ENCODE measurements around the gene DLGAP4.
A peak's percentile ranks its signal among the peaks of the same experiment; 100 is the strongest.

Gene DLGAP4

GRCh38 chr20:36471885-36472636, 165.9 kb downstream of the DLGAP4 start:
- no peaks in the 10 kb centered on the region for H4K20me1 ChIP-seq (ENCODE audit: insufficient read depth, low read length)
- H3F3A ChIP-seq (ENCODE audit: insufficient read depth, low read length), result 0 out of 2 replicates have a peak, but pooled peaks cover 4% of the 10 kb centered on the region
- TF ChIP-seq EZH2phosphoT487 (IDR thresholded peaks at IDR 0.05; ENCODE audit: low read length) (no peak), EZH2 (optimal IDR thresholded peaks at IDR 0.05; ENCODE audit: low read depth, low read length) (no peak)
- peak overlapping the region; percentile 60; the same call in 1 of the 2 replicates for H3K9ac ChIP-seq (ENCODE audit: low read length)
- no peaks in the 10 kb centered on the region for H3K9me3 ChIP-seq (replicated peaks; ENCODE audit: insufficient read depth, low read length)
- peak; percentile 42 for DNase-seq
- H3K4me1 ChIP-seq (ENCODE audit: low read length), result peaks cover 21% of the 10 kb centered on the region
- H3K27ac ChIP-seq (ENCODE audit: low read length), result peak overlapping the region; percentile 56; the same call in 1 of the 2 replicates
- H3K4me3 ChIP-seq (ENCODE audit: low read length), result peak overlapping the region; percentile 64
- H3K4me2 ChIP-seq (ENCODE audit: low read depth, low read length), result peak overlapping the region; percentile 74
- H3K79me2 ChIP-seq (ENCODE audit: low read length), result peaks cover 11% of the 10 kb centered on the region; the same call in 1 of the 2 replicates
- no peaks in the 10 kb centered on the region for H3K9me2 ChIP-seq (replicated peaks; ENCODE audit: insufficient read depth, low read length)
- H2AFZ ChIP-seq (ENCODE audit: low read length), result peak overlapping the region; percentile 60
- H3K27me3 ChIP-seq (replicated peaks; ENCODE audit: insufficient read depth, low read length), result no peaks in the 10 kb centered on the region
- no peaks in the 10 kb centered on the region for H3K36me3 ChIP-seq (replicated peaks; ENCODE audit: insufficient read depth, low read length)

- peak overlapping the region; percentile 60; the same call in 1 of the 2 replicates for H3K9ac ChIP-seq (ENCODE audit: low read length)
- H3K27ac ChIP-seq (ENCODE audit: low read length), result peak overlapping the region; percentile 56; the same call in 1 of the 2 replicates
- no peaks in the 10 kb centered on the region for H3K36me3 ChIP-seq (replicated peaks; ENCODE audit: insufficient read depth, low read length)
- H3K9me3 ChIP-seq (replicated peaks; ENCODE audit: insufficient read depth, low read length), result no peaks in the 10 kb centered on the region
- H3K4me2 ChIP-seq (ENCODE audit: low read depth, low read length), result peak overlapping the region; percentile 74
- H2AFZ ChIP-seq (ENCODE audit: low read length), result peak overlapping the region; percentile 60
- H3K4me3 ChIP-seq (ENCODE audit: low read length), result peak overlapping the region; percentile 64
- 0 out of 2 replicates have a peak, but pooled peaks cover 4% of the 10 kb centered on the region for H3F3A ChIP-seq (ENCODE audit: insufficient read depth, low read length)
- no peaks in the 10 kb centered on the region for H4K20me1 ChIP-seq (ENCODE audit: insufficient read depth, low read length)
- no peak for TF ChIP-seq CTCF (IDR thresholded peaks at IDR 0.05; ENCODE audit: low read length)
- TF ChIP-seq EZH2phosphoT487 (IDR thresholded peaks at IDR 0.05; ENCODE audit: low read length), result no peak
- TF ChIP-seq EZH2 (optimal IDR thresholded peaks at IDR 0.05; ENCODE audit: low read depth, low read length), result no peak
- peaks cover 11% of the 10 kb centered on the region; the same call in 1 of the 2 replicates for H3K79me2 ChIP-seq (ENCODE audit: low read length)
- peak; percentile 72 for DNase-seq
- no peaks in the 10 kb centered on the region for H3K9me2 ChIP-seq (replicated peaks; ENCODE audit: insufficient read depth, low read length)
- H3K4me1 ChIP-seq (ENCODE audit: low read length), result peaks cover 15% of the 10 kb centered on the region
- no peaks in the 10 kb centered on the region for H3K27me3 ChIP-seq (replicated peaks; ENCODE audit: insufficient read depth, low read length)
These were observed 166.5 kb downstream of the DLGAP4 start for GRCh38 chr20:36472637-36473090.

GRCh38 chr20:36473164-36473563, 167.0 kb downstream of the DLGAP4 start:
- TF ChIP-seq EZH2phosphoT487 (IDR thresholded peaks at IDR 0.05; ENCODE audit: low read length) (no peak), EZH2 (optimal IDR thresholded peaks at IDR 0.05; ENCODE audit: low read depth, low read length) (no peak), CTCF (IDR thresholded peaks at IDR 0.05; ENCODE audit: low read length) (no peak)
- Histone ChIP-seq H2AFZ (ENCODE audit: low read length) (peak overlapping the region; percentile 60), H3F3A (ENCODE audit: insufficient read depth, low read length) (0 out of 2 replicates have a peak, but pooled peaks cover 4% of the 10 kb centered on the region), H3K79me2 (ENCODE audit: low read length) (peaks cover 8% of the 10 kb centered on the region; the same call in 1 of the 2 replicates), H3K27ac (ENCODE audit: low read length) (peak overlapping the region; percentile 56; the same call in 1 of the 2 replicates), H3K9me3 (replicated peaks; ENCODE audit: insufficient read depth, low read length) (no peaks in the 10 kb centered on the region), H3K4me1 (ENCODE audit: low read length) (peaks cover 10% of the 10 kb centered on the region), H3K9me2 (replicated peaks; ENCODE audit: insufficient read depth, low read length) (no peaks in the 10 kb centered on the region), H3K4me2 (ENCODE audit: low read depth, low read length) (peak overlapping the region; percentile 74), H4K20me1 (ENCODE audit: insufficient read depth, low read length) (no peaks in the 10 kb centered on the region), H3K27me3 (replicated peaks; ENCODE audit: insufficient read depth, low read length) (no peaks in the 10 kb centered on the region), H3K4me3 (ENCODE audit: low read length) (peak overlapping the region; percentile 64), H3K9ac (ENCODE audit: low read length) (peak overlapping the region; percentile 60; the same call in 1 of the 2 replicates), H3K36me3 (replicated peaks; ENCODE audit: insufficient read depth, low read length) (no peaks in the 10 kb centered on the region)
- DNase-seq, result no peak
